GM19324 (cell line): ENCODE results near the gene MTFR2.

Experiments used
- ATAC-seq: cut with Tn5 transposase; IDR thresholded peaks from one replicate; pipeline ENCODE4 v1.9.1; 2021; ENCODE audit warnings: mild to moderate bottlenecking, moderate library complexity; ENCODE audit not compliant: unreplicated experiment, low FRiP score

Gene MTFR2

DNA sequence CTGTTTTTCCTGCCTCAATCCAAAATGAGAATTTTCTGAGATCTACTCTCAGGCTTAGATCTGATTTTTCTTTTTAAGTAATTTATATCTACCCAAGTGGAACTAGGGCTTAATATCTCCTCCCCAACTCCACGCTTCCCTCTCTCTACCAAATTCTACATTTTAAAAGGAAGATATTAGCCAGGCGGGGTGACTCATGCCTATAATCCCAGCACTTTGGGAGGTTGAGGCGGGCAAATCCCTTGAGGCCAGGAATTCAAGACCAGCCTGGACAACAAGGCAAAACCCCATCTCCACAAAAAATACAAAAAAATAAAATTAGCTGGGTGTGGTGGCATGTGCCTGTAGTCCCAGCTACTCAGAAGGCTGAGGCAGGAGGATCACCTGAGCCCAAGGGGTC lies 61.0 kb downstream of the MTFR2 start:
- ATAC-seq, result no peak

DNA sequence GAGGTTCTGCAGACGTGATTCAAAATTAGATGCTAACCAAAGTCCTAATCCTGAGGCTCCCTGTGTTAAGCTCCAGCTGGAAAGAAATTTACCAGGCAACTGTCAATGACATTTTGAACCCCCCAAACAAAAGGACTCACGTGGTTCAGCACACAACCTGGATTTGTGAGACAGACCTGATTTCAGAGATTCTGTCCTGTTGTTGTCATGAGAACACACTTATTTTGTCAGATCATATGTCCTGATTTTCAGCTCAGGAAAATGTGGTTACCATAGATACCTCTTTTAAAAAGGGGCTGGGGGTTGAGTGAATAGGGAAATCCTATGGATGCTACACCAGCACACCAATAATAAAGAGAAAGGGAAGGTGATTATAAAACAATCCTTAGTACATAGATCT lies 61.6 kb downstream of the MTFR2 start:
- no peak for ATAC-seq

GRCh38 chr6:136186363-136186762 lies 63.7 kb downstream of the MTFR2 start:
- ATAC-seq, result no peak

GRCh38 chr6:136184738-136185137 lies 65.4 kb downstream of the MTFR2 start:
- ATAC-seq, result no peak

DNA sequence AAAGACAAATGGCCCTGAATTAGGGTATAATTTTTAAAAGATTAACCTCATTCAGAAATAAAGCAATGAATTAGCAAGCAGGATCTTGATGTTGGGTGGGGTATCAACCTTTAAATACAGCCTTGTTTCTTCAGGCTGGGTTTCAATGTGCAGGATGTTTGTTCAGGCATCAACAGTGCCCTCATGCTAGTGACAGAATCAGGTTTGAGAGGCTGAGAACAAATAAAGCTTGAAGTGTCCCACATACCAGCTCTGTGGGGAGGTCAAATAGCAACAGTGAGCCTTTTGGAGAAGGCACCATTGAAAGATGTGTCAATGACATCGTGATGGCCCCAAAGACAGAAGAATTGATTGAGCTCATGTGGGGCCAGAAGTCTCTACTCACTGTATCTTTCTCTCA lies 68.2 kb downstream of the MTFR2 start:
- ATAC-seq, result no peak

- no peak for ATAC-seq
Measured at GRCh38 chr6:136181512-136181833, 68.6 kb downstream of the MTFR2 start.
